IPS DF 6.9 (cell line): Measurements from ENCODE around the gene ZNF566.
A peak's percentile ranks its signal among the peaks of the same experiment; 100 is the strongest.
"Not testable (repeated sequence)": the region's sequence is repeated elsewhere in the genome, so short reads cannot be mapped to it uniquely, and the experiment has no call there.

Source experiments
- DNase-seq: peaks from one replicate; pipeline ENCODE4 v3.0.0-alpha.2; 2013; ENCODE audit warnings: low read depth, low spot score
- H3K27ac ChIP-seq: one replicate; pipeline ENCODE4 v1.5.1; 2013; ENCODE audit warnings: low read length, control low read depth
- H3K27me3 ChIP-seq: 2 replicates; pipeline ENCODE4 v1.6.1; 2013; ENCODE audit warnings: mild to moderate bottlenecking, low read length; ENCODE audit not compliant: control insufficient read depth, insufficient read depth
- H3K36me3 ChIP-seq: 2 replicates; pipeline ENCODE4 v1.6.1; 2013; ENCODE audit warnings: low read length; ENCODE audit not compliant: control insufficient read depth, insufficient read depth
- H3K4me1 ChIP-seq: 2 replicates; pipeline ENCODE4 v1.6.1; 2013; ENCODE audit warnings: low read length; ENCODE audit not compliant: control insufficient read depth, insufficient read depth
- H3K4me3 ChIP-seq: 2 replicates; pipeline ENCODE4 v1.5.1; 2013; ENCODE audit warnings: mild to moderate bottlenecking, low read length
- H3K9me3 ChIP-seq: 2 replicates; pipeline ENCODE4 v1.6.1; 2013; ENCODE audit warnings: low read length, inconsistent platforms; ENCODE audit not compliant: control insufficient read depth, insufficient read depth
- WGBS: extraction: QIAGEN DNeasy Blood & Tissue Kit; methylation state at CpG from one replicate; pipeline ENCODE4 v1.1.7; 2013; ENCODE audit warnings: mixed read lengths, missing lambda C conversion rate; ENCODE audit not compliant: insufficient read length, insufficient coverage; 5-methylcytosine and 5-hydroxymethylcytosine counted together

Gene ZNF566

GRCh38 chr19:36497001-36497400, 7.6 kb upstream of the ZNF566 start:
- no peaks in the 10 kb centered on the region for H3K27me3 ChIP-seq
- no peaks in the 10 kb centered on the region for H3K4me1 ChIP-seq
- no peaks in the 10 kb centered on the region for H3K9me3 ChIP-seq
- H3K27ac ChIP-seq: no peak overlapping the region
- DNase-seq: no peak
- no peaks in the 10 kb centered on the region for H3K36me3 ChIP-seq
- no CpG with 5 or more reads among the region's 17 CpGs for WGBS
- H3K4me3 ChIP-seq: no peak overlapping the region

DNA sequence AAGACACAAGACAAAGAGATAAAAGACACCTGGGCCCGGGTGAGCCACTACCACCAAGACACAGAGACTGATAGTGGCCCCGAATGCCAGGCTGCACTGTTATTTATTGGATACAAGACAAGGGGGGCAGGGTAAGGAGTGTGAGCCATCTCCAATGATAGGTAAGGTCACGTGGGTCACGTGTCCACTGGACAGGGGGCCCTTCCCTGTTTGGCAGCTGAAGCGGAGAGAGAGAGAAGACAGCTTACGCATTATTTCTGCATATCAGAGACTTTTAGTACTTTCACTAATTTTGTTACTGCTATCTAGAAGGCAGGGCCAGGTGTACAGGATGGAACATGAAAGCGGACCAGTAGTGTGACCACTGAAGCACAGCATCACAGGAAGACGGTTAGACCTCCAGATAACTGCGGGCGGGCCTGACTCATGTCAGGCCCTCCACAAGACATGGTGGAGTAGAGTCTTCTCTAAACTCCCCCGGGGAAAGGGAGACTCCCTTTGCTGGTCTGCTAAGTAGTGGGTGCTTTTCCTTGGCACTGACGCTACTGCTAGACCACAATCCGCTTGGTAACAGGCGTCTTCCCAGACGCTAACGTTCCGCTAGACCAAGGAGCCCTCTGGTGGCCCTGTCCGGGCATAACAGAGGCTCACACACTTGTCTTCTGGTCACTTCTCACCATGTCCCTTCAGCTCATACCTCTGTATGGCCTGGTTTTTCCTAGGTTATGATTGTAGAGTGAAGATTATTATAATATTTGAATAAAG, 3.5 kb upstream of the ZNF566 start:
- not testable (repeated sequence) for H3K27ac ChIP-seq, H3K36me3 ChIP-seq, H3K4me1 ChIP-seq, H3K4me3 ChIP-seq, H3K9me3 ChIP-seq, H3K27me3 ChIP-seq
- no CpG with 5 or more reads among the region's 18 CpGs for WGBS
- DNase-seq: peak; percentile 57

DNA sequence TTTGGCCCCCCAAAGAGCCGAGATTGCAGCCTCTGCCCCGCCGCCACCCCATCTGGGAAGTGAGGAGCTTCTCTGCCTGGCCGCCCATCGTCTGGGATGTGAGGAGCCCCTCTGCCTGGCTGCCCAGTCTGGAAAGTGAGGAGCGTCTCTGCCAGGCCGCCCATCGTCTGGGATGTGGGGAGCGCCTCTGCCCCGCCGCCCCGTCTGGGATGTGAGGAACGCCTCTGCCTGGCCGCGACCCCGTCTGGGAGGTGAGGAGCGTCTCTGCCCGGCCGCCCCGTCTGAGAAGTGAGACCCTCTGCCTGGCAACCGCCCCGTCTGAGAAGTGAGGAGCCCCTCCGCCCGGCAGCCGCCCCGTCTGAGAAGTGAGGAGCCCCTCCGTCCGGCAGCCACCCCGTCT, 1.5 kb upstream of the ZNF566 start:
- not testable (repeated sequence) for H3K27ac ChIP-seq, H3K4me1 ChIP-seq, H3K9me3 ChIP-seq, H3K36me3 ChIP-seq, H3K27me3 ChIP-seq, DNase-seq, H3K4me3 ChIP-seq
- no CpG with 5 or more reads among the region's 29 CpGs for WGBS

DNA sequence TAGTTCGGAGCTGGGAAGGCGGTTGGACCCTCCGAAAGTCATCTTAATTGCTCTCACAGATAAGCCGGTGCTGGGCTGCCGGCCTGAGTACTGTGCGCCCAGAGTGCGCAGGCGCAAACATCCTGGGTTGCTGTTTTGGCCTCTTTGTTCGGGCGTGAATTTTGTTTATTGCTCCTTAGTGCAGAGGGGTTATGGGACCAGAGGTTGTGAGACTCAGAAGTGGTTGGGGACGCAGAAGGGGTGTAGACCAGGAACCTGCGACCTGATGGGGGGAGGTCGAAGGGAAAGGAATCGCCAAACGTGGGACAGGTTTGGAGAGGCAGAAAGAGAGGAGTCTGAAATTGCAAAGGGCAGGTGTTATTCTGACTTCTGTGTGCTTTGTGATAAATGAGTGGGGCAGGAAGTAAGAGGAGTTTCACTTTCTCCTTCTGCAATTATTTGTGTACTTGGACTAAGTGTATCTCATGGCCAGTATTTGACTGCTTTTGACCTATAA, 607 bp upstream of the ZNF566 start:
- no CpG with 5 or more reads among the region's 15 CpGs for WGBS
- no peaks in the 10 kb centered on the region for H3K36me3 ChIP-seq
- no peaks in the 10 kb centered on the region for H3K27me3 ChIP-seq
- H3K4me3 ChIP-seq: peak overlapping the region; percentile 83; the same call in 1 of the 2 replicates
- no peak overlapping the region for H3K27ac ChIP-seq
- DNase-seq: peak; percentile 92
- H3K4me1 ChIP-seq: no peaks in the 10 kb centered on the region
- no peaks in the 10 kb centered on the region for H3K9me3 ChIP-seq

DNA sequence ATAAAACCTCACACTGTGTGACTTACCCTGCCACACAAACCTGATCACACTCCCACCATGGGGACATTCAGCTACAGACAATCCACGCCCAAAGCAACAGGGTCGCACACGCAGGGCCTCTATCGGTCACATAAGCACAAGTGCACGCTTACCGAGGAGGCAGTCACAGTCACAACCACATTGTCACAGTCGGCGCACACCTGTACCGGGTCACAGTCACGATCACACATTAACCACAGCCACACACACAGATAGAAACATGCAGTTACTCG, 579 bp downstream of the ZNF566 start:
- DNase-seq: no peak
- Histone ChIP-seq H3K27ac (no peak overlapping the region), H3K4me3 (peak overlapping the region; percentile 79; the same call in 1 of the 2 replicates), H3K4me1 (no peaks in the 10 kb centered on the region), H3K9me3 (no peaks in the 10 kb centered on the region), H3K27me3 (no peaks in the 10 kb centered on the region), H3K36me3 (no peaks in the 10 kb centered on the region)
- no CpG with 5 or more reads among the region's 11 CpGs for WGBS

DNA sequence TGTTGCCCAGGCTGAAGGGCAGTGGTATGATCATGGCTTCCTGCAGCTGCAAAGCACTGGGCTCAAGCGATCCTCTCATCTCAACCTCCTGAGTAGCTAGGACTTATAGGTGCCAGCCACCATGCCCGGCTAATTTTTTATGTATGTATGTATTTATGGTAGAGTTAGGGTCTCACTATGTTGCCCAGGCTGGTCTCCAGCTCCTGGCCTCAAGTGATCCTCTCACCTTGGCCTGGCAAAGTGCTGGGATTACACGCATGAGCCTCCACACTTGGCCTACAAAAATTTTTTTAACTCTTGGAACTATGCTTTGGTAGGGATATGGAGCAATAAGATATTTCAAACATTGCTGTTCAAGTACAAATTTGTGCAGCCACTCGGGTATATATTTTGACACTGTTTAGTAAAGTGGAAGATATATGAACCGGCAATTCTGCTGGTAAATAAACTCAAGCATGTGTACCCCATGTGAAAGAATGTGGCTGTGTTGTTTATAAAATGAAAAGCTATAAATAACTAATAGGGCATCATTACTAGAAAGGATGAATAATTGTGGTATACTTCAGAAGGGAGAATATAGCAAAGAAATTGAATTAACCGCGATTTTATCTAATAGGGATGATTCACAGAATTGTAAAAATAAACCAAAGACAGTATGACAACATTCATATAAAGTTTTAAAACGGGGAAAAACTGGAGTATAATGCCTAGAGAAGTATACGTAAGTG, 1.1 kb downstream of the ZNF566 start:
- H3K9me3 ChIP-seq: no peaks in the 10 kb centered on the region
- no CpG with 5 or more reads among the region's 9 CpGs for WGBS

DNA sequence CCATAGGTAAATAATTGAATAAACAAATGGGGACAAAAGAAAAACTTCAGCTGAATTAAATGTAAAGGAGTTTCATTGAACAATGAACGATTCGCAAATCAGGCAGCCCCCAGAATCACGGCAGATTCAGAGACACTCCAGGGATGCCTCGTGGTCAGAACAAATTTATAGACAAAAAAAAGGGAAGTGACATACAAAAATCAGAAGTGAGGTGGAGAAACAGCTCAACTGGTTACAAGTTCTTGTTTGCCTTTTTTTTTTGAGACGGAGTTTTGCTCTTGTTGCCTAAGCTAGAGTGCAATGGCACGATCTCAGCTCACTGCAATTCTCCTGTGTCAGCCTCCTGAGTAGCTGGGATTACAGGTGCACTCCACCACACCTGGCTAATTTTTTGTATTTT, 5.7 kb downstream of the ZNF566 start:
- Histone ChIP-seq H3K4me3 (no peak overlapping the region), H3K36me3 (no peaks in the 10 kb centered on the region), H3K27me3 (no peaks in the 10 kb centered on the region), H3K27ac (no peak overlapping the region), H3K9me3 (no peaks in the 10 kb centered on the region), H3K4me1 (no peaks in the 10 kb centered on the region)
- WGBS: no CpG with 5 or more reads among the region's 6 CpGs
- DNase-seq: no peak

More for the DNA sequence above, 1.1 kb downstream of the ZNF566 start:
- DNase-seq: no peak
- no peaks in the 10 kb centered on the region for H3K4me1 ChIP-seq
- H3K36me3 ChIP-seq: no peaks in the 10 kb centered on the region
- no peaks in the 10 kb centered on the region for H3K27me3 ChIP-seq
- H3K27ac ChIP-seq: no peak overlapping the region
- H3K4me3 ChIP-seq: peak overlapping the region; percentile 79; the same call in 1 of the 2 replicates

- no CpG with 5 or more reads among the region's 2 CpGs for WGBS
Observed at GRCh38 chr19:36482876-36483275, 6.5 kb downstream of the ZNF566 start.

GRCh38 chr19:36460046-36460445, 29.3 kb downstream of the ZNF566 start:
- Histone ChIP-seq H3K27me3 (no peaks in the 10 kb centered on the region), H3K4me3 (no peak overlapping the region), H3K9me3 (no peaks in the 10 kb centered on the region), H3K27ac (no peak overlapping the region), H3K36me3 (no peaks in the 10 kb centered on the region), H3K4me1 (no peaks in the 10 kb centered on the region)
- no CpG with 5 or more reads among the region's 1 CpG for WGBS
- DNase-seq: no peak

More at GRCh38 chr19:36482876-36483275, 6.5 kb downstream of the ZNF566 start:
- no peak overlapping the region for H3K27ac ChIP-seq
- no peaks in the 10 kb centered on the region for H3K36me3 ChIP-seq
- no peaks in the 10 kb centered on the region for H3K9me3 ChIP-seq
- no peaks in the 10 kb centered on the region for H3K27me3 ChIP-seq
- H3K4me3 ChIP-seq: no peak overlapping the region
- H3K4me1 ChIP-seq: no peaks in the 10 kb centered on the region
- no peak for DNase-seq

DNA sequence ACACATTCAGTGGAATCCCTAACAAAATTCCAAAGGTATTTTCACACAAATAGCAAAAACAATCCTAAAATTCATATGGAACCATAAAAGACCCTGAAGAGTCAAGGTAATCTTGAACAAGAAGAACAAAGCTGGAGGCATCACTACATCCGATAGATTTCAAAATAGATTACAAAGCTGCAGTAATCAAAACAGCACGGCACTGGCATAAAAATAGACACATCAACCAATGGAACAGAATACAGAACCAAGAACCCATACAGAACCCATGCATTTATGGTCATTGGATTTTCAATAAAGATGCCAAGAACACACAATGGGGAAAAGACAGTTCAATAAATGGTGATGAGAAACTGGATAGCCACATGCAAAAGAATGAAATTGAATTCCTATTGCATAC, 32.5 kb downstream of the ZNF566 start:
- Histone ChIP-seq H3K9me3 (no peaks in the 10 kb centered on the region), H3K4me1 (no peaks in the 10 kb centered on the region), H3K27me3 (no peaks in the 10 kb centered on the region), H3K27ac (no peak overlapping the region), H3K4me3 (no peak overlapping the region), H3K36me3 (no peaks in the 10 kb centered on the region)
- WGBS: no CpG with 5 or more reads among the region's 2 CpGs
- no peak for DNase-seq
